ENCODE measurements around the gene RNF128. TPM values are rescaled to one million over a fixed set of nuclear protein-coding genes. Genes with fewer than 3 reads are reported as not detected.

The RNF128 gene
- total and polyA plus RNA-seq, 2 of the 13 experiments (the other 11 are each of a cell fraction or from before 2014, with no cell fraction given), result 18.5 to 43.5 TPM

DNA sequence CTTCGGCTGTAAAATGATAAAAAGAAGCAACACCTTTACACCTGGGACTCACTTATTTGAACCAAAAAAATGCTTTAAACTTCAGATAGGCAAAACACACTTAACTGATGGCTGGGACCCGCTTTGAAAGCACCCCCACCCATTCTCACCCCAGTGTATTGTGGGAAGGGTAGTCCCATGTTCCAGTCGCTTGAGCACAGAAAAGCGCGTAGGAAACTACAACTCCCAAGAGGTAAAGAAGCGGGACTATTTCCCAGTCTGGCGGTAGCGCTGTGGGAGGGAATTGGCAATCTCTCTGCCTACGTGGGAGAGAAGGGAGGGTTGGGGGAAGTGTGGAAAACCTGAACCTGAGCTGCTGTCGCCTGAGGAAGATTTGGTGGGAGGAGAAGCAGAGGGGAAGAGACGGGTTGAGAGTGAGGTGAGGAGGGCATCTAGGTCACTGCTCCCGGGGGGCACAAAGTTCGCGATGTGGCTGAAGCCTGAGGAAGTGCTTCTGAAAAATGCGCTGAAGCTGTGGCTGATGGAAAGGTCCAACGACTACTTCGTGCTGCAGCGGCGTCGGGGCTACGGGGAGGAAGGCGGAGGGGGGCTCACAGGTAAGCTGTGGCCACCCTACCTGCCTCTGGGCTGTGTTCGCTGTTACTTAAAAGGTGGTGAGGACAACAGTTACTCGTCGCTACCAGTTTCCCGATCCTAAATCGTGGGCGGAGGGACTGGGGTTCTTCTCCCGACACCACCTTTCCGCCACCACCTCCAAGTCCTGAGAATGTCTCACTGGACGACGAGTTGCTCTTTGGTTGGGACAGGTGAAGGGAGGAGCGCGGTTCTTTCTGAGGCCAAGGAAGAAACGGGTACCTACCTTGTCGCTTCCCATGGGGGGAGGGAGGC lies 76.1 kb downstream of the RNF128 start, which contains the start of gene TBC1D8B (continued):
- TF ChIP-seq ZNF207 (IDR thresholded peaks at IDR 0.05; ENCODE audit: borderline replicate concordance) (no peak), ZNF552 (CRISPR knock-in tag; IDR thresholded peaks at IDR 0.05; ENCODE audit: borderline replicate concordance) (no peak), ZNF558 (CRISPR knock-in tag; IDR thresholded peaks at IDR 0.05; ENCODE audit: borderline replicate concordance) (no peak), POLR2A (IDR thresholded peaks at IDR 0.05; ENCODE audit: insufficient read depth in 1 of 2, low read depth in 2 of 2, low read length in 2 of 2) (peak in 1 of 2 experiments; percentile 59; a peak in 1 of 4 replicates), ZFP91 (CRISPR knock-in tag; IDR thresholded peaks at IDR 0.05; ENCODE audit: borderline replicate concordance) (peak; percentile 50; the same call in 1 of the 2 replicates), NCOR1 (IDR thresholded peaks at IDR 0.05; ENCODE audit: borderline replicate concordance, low read length) (peak; percentile 47; the same call in 1 of the 2 replicates), SRY (CRISPR knock-in tag; IDR thresholded peaks at IDR 0.05) (no peak), DMAP1 (CRISPR knock-in tag; IDR thresholded peaks at IDR 0.05) (peak; percentile 85), IRX3 (CRISPR knock-in tag; IDR thresholded peaks at IDR 0.05; ENCODE audit: borderline replicate concordance, low read depth) (no peak), MTA3 (CRISPR knock-in tag; IDR thresholded peaks at IDR 0.05) (no peak), SUZ12 (IDR thresholded peaks at IDR 0.05; ENCODE audit: low read depth, low read length) (peak; percentile 74), BATF2 (CRISPR knock-in tag; IDR thresholded peaks at IDR 0.05) (no peak)
- TF ChIP-seq, protein P1, sequence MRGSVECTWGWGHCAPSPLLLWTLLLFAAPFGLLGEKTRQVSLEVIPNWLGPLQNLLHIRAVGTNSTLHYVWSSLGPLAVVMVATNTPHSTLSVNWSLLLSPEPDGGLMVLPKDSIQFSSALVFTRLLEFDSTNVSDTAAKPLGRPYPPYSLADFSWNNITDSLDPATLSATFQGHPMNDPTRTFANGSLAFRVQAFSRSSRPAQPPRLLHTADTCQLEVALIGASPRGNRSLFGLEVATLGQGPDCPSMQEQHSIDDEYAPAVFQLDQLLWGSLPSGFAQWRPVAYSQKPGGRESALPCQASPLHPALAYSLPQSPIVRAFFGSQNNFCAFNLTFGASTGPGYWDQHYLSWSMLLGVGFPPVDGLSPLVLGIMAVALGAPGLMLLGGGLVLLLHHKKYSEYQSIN (CRISPR knock-in tag; IDR thresholded peaks at IDR 0.05; ENCODE audit: borderline replicate concordance), result no peak

All from HepG2 (cell line).